K562 (cell line): Measurements from ENCODE around the gene JPT2. TPM values are rescaled to one million over a fixed set of nuclear protein-coding genes. Genes with fewer than 3 reads are reported as not detected.

Source experiments
- ATAC-seq: fragments of 200-7000 bp; cut with Tn5 transposase; 3 replicates; pipeline ENCODE4 v1.9.1; 2020; ENCODE audit warnings: moderate library complexity
- BruUV-seq: library from RNA; stranded (reverse); fragments of 400-500 nt; replicated peaks from 2 replicates; lab custom pipeline; 2021; lab: Mats Ljungman, UMichigan
- CTCF ChIA-PET: fragments of 300-600 bp; formaldehyde crosslinking; extraction: SDS; loops from one replicate; lab custom pipeline; 2021; ENCODE audit warnings: low intra/inter-chr PET ratio; lab: Yijun Ruan, JAX
- POLR2A ChIA-PET: fragments of 300-600, 350-650 bp; sonication (Branson Sonifier 250); formaldehyde crosslinking; extraction: SDS; loops from one replicate; lab custom pipeline; 2021; ENCODE audit warnings: antibody characterized with exemption, inconsistent platforms; lab: Yijun Ruan, JAX
- DNase-seq, 4 experiments: peaks; one replicate each; pipeline versions ENCODE4 v3.0.0 to v3.0.0-alpha.2; 2011 to 2018; ENCODE audit warnings: low spot score in 3 of 4, mixed read lengths in 3 of 4; ENCODE audit errors: extremely low read depth in 1 of 4
- FAIRE-seq: peaks from 2 replicates; lab custom pipeline; 2011; peaks lifted over from hg19 to GRCh38; lab: Jason Lieb, UNC
- H2AFZ ChIP-seq: 2 replicates; pipeline ENCODE4 v1.6.0; 2011; ENCODE audit warnings: low read depth, low read length, control low read depth, inconsistent platforms
- H3K27ac ChIP-seq: fragments of 200-600 bp; 3 replicates; pipeline ENCODE4 v1.8.0; 2011; ENCODE audit warnings: low read depth, mild to moderate bottlenecking, control low read depth, inconsistent platforms, low read length, moderate library complexity, mixed read lengths; ENCODE audit errors: extremely low read depth
- H3K27me3 ChIP-seq, 2 experiments: fragments of 300-600 bp in 1 of 2; 2 replicates in 1 of 2; 3 replicates in 1 of 2; pipeline versions ENCODE4 v1.6.0 to v1.8.0; 2011; ENCODE audit warnings: inconsistent platforms in 2 of 2, low read length in 2 of 2, mild to moderate bottlenecking in 1 of 2, mixed read lengths in 1 of 2, moderate library complexity in 1 of 2; ENCODE audit not compliant: control insufficient read depth in 2 of 2, insufficient read depth in 2 of 2
- H3K36me3 ChIP-seq: fragments of 300-600 bp; 3 replicates; pipeline ENCODE4 v1.8.0; 2011; ENCODE audit warnings: mild to moderate bottlenecking, low read length, inconsistent platforms; ENCODE audit not compliant: control insufficient read depth, insufficient read depth
- H3K4me1 ChIP-seq, 2 experiments: fragments of 200-600 bp in 1 of 2; replicated peaks in 1 of 2; 2 replicates in 1 of 2; 3 replicates in 1 of 2; pipeline versions ENCODE4 v1.5.1 to v1.8.0; 2011; ENCODE audit warnings: inconsistent platforms in 2 of 2, low read length in 2 of 2, mild to moderate bottlenecking in 1 of 2, mixed read lengths in 1 of 2, moderate library complexity in 1 of 2; ENCODE audit not compliant: control insufficient read depth in 2 of 2, insufficient read depth in 2 of 2
- H3K4me2 ChIP-seq: 2 replicates; pipeline ENCODE4 v1.6.1; 2011; ENCODE audit warnings: low read length, control low read depth, inconsistent platforms, mixed read lengths; ENCODE audit not compliant: insufficient read depth
- H3K4me3 ChIP-seq: fragments of 200-600 bp; sonication (generic), shearing (Covaris generic); 2 replicates; pipeline ENCODE4 v1.5.1; 2016; ENCODE audit warnings: control low read depth, inconsistent platforms
- H3K79me2 ChIP-seq: fragments of 200-600 bp; 3 replicates; pipeline ENCODE4 v1.8.0; 2011; ENCODE audit warnings: low read length, inconsistent platforms; ENCODE audit not compliant: control insufficient read depth, insufficient read depth
- H3K9ac ChIP-seq, 2 experiments: 2 replicates each; pipeline versions ENCODE4 v1.6.0 to v1.6.1; 2011; ENCODE audit warnings: low read depth in 2 of 2, low read length in 2 of 2, control low read depth in 1 of 2, inconsistent platforms in 1 of 2, mild to moderate bottlenecking in 1 of 2, mixed read lengths in 1 of 2; ENCODE audit not compliant: insufficient read depth in 1 of 2
- H3K9me1 ChIP-seq: one replicate; pipeline ENCODE4 v1.6.0; 2011; ENCODE audit warnings: inconsistent platforms, mild to moderate bottlenecking, low read length, moderate library complexity; ENCODE audit not compliant: control insufficient read depth, insufficient read depth
- H3K9me3 ChIP-seq: replicated peaks from 2 replicates; pipeline ENCODE4 v1.5.1; 2011; ENCODE audit warnings: low read depth, low read length, inconsistent platforms; ENCODE audit not compliant: control insufficient read depth, insufficient read depth
- H4K20me1 ChIP-seq: replicated peaks from 2 replicates; pipeline ENCODE4 v1.6.1; 2011; ENCODE audit warnings: low read length, inconsistent platforms, mixed read lengths; ENCODE audit not compliant: control insufficient read depth, insufficient read depth
- ATF7 ChIP-seq: fragments of 450-650 bp; IDR thresholded peaks from 2 replicates; pipeline ENCODE4 v1.7.1; 2014; ENCODE audit warnings: mild to moderate bottlenecking, moderate library complexity
- CREB3 ChIP-seq: fragments of 450-650 bp; conservative IDR thresholded peaks from 2 replicates; pipeline ENCODE4 v1.6.1; 2016; ENCODE audit warnings: missing genetic modification characterization, low read depth, mild to moderate bottlenecking, missing compliant biosample characterization, moderate library complexity
- E2F5 ChIP-seq: sonication (generic); formaldehyde crosslinking; IDR thresholded peaks from 2 replicates; pipeline ENCODE4 v1.8.0; 2022; ENCODE audit warnings: mild to moderate bottlenecking, missing genetic modification reagents
- ELF2 ChIP-seq: fragments of 250-450 bp; sonication (Bioruptor Pico); IDR thresholded peaks from 2 replicates; pipeline ENCODE4 v1.5.0; 2021; ENCODE audit warnings: mild to moderate bottlenecking
- FOXA1 ChIP-seq: fragments of 450-650 bp; IDR thresholded peaks from 2 replicates; pipeline ENCODE4 v1.6.1; 2016; ENCODE audit warnings: mild to moderate bottlenecking, borderline replicate concordance
- GATA2 ChIP-seq: sonication (generic); formaldehyde crosslinking; IDR thresholded peaks from 2 replicates; pipeline ENCODE4 v1.4.0; 2020; ENCODE audit warnings: mild to moderate bottlenecking, missing genetic modification reagents
- HCFC1 ChIP-seq: IDR thresholded peaks from 2 replicates; pipeline ENCODE4 v1.6.1; 2012; ENCODE audit warnings: low read depth, low read length, improper control_type of control experiment
- KLF16 ChIP-seq: IDR thresholded peaks from 2 replicates; pipeline ENCODE4 v1.6.1; 2016; ENCODE audit warnings: antibody characterized with exemption
- LARP7 ChIP-seq: fragments of 450-650 bp; IDR thresholded peaks from 2 replicates; pipeline ENCODE4 v1.6.1; 2016
- MITF ChIP-seq: IDR thresholded peaks from 2 replicates; pipeline ENCODE4 v1.6.1; 2014; ENCODE audit warnings: antibody characterized with exemption
- NUFIP1 ChIP-seq: fragments of 450-650 bp; IDR thresholded peaks from 2 replicates; pipeline ENCODE4 v1.6.1; 2018; ENCODE audit not compliant: partially characterized antibody
- RBFOX2 ChIP-seq: fragments of 200-400 bp; formaldehyde crosslinking; IDR thresholded peaks from 2 replicates; pipeline ENCODE4 v1.6.1; 2017; ENCODE audit warnings: low read depth, mild to moderate bottlenecking, low read length, moderate library complexity
- ZBTB2 ChIP-seq: fragments of 450-650 bp; IDR thresholded peaks from 2 replicates; pipeline ENCODE4 v1.6.1; 2016; ENCODE audit warnings: antibody characterized with exemption
- ZKSCAN8 ChIP-seq: fragments of 200-800 bp; sonication (Bioruptor generic); IDR thresholded peaks from 2 replicates; pipeline ENCODE4 v1.6.1; 2016; ENCODE audit warnings: missing genetic modification characterization, missing compliant biosample characterization
- ZNF398 ChIP-seq: fragments of 250-450 bp; sonication (Bioruptor Pico); IDR thresholded peaks from 2 replicates; pipeline ENCODE4 v1.8.0; 2021; ENCODE audit warnings: moderate library complexity, mild to moderate bottlenecking, inconsistent platforms
- ZNF707 ChIP-seq: fragments of 250-450 bp; sonication (Bioruptor Pico); conservative IDR thresholded peaks from 2 replicates; pipeline ENCODE4 v1.8.0; 2022; ENCODE audit warnings: inconsistent platforms, mild to moderate bottlenecking, moderate library complexity
- WGBS: fragments of 100-300 bp; shearing (Covaris generic); methylation state at CpG from one replicate; pipeline ENCODE4 v1.1.6; 2016; ENCODE audit warnings: low coverage, mixed read lengths; ENCODE audit not compliant: insufficient coverage; ENCODE audit errors: missing lambda C conversion rate; 5-methylcytosine and 5-hydroxymethylcytosine counted together
- in situ Hi-C: fragments of 300-500 bp; cut with MboI; formaldehyde crosslinking; loops from 4 replicates; pipeline ENCODE4 v1.15.0; 2018; ENCODE audit warnings: inconsistent platforms, mixed read lengths
- intact Hi-C: fragments of 100-400 bp; cut with micrococcal nuclease; formaldehyde crosslinking; loops from 2 replicates; pipeline ENCODE4 v1.14.2; 2022
- polyA plus RNA-seq, 8 experiments: library from polyadenylated mRNA; depleted of rRNA in 4 of 8; stranded (reverse) in 5 of 8; unstranded in 3 of 8; fragments of >200 nt; fragmentation: Nextera tagmentation in 2 of 8; fragmentation: Illumina TruSeq in 1 of 8; extraction: Ambion mirVana in 2 of 8; extraction: Trizol in 1 of 8; gene quantifications; 2 replicates each; pipeline versions ENCODE4 v1.2.1 to v1.2.3, GENCODE V29; 2011 to 2014; ENCODE audit warnings: inconsistent platforms in 1 of 8, missing spikeins in 1 of 8
- total RNA-seq, 7 experiments: library from RNA; depleted of rRNA in 6 of 7; stranded (reverse); fragments of >200 nt in 6 of 7; fragmentation: Illumina TruSeq in 2 of 7; extraction: Trizol in 2 of 7; gene quantifications; 2 replicates each; pipeline versions ENCODE4 v1.2.1 to v1.2.3, GENCODE V29; 2011 to 2021; ENCODE audit warnings: low replicate concordance in 1 of 7

The JPT2 gene
- total and polyA plus RNA-seq, 9 of the 15 experiments (the other 6 are each of a cell fraction or from before 2014, with no cell fraction given) = 25.5 to 133 (median 106) TPM

- H3K79me2 ChIP-seq = peaks cover 7% of the 10 kb centered on the region
- no peaks in the 10 kb centered on the region; the same call in 1 of the 2 replicates for H4K20me1 ChIP-seq
- no peak for DNase-seq
- no peaks in the 10 kb centered on the region for H3K27me3 ChIP-seq
- no peaks in the 10 kb centered on the region for H3K9me3 ChIP-seq
- ChIA-PET CTCF (no interaction called here), POLR2A (no interaction called here)
- no peaks in the 10 kb centered on the region for H3K9me1 ChIP-seq
- WGBS = 95% methylated on average over 8 of the region's 18 CpGs
- in situ Hi-C loops = no loop called here
- no peak overlapping the region for H3K4me2 ChIP-seq
- no peak overlapping the region for H3K4me3 ChIP-seq
- H3K36me3 ChIP-seq = peaks cover 65% of the 10 kb centered on the region; the same call in 2 of the 3 replicates
- H2AFZ ChIP-seq = no peak overlapping the region
- H3K4me1 ChIP-seq = peaks cover 0 to 17% of the 10 kb centered on the region in 2 experiments; a peak in 2 of 5 replicates
- FAIRE-seq = no peak
- no peak overlapping the region for H3K27ac ChIP-seq
- H3K9ac ChIP-seq = no peak overlapping the region
- no peak for ATAC-seq
- intact Hi-C loops = no loop called here
- no TSS peak for BruUV-seq
- TF ChIP-seq MITF (no peak), ZKSCAN8 (CRISPR knock-in tag) (no peak), ELF2 (CRISPR knock-in tag) (no peak), NUFIP1 (no peak), ATF7 (no peak), LARP7 (no peak), KLF16 (no peak), FOXA1 (no peak), ZNF398 (CRISPR knock-in tag) (no peak), E2F5 (CRISPR knock-in tag) (no peak), CREB3 (tag) (no peak), RBFOX2 (no peak), ZBTB2 (no peak), HCFC1 (no peak), ZNF707 (CRISPR knock-in tag) (no peak), GATA2 (CRISPR knock-in tag) (no peak)
Measured at GRCh38 chr16:1729026-1729425, 50.9 kb downstream of the JPT2 start.
